K562 (cell line): Measurements from ENCODE around the gene MAP2K7. TPM values are rescaled to one million over a fixed set of nuclear protein-coding genes. Genes with fewer than 3 reads are reported as not detected.

Experiments used
- ATAC-seq: fragments of 200-7000 bp; cut with Tn5 transposase; 3 replicates; pipeline ENCODE4 v1.9.1; 2020; ENCODE audit warnings: moderate library complexity
- BruUV-seq: library from RNA; stranded (reverse); fragments of 400-500 nt; replicated peaks from 2 replicates; lab custom pipeline; 2021; lab: Mats Ljungman, UMichigan
- CTCF ChIA-PET: fragments of 300-600 bp; formaldehyde crosslinking; extraction: SDS; loops from one replicate; lab custom pipeline; 2021; ENCODE audit warnings: low intra/inter-chr PET ratio; lab: Yijun Ruan, JAX
- POLR2A ChIA-PET: fragments of 300-600, 350-650 bp; sonication (Branson Sonifier 250); formaldehyde crosslinking; extraction: SDS; loops from one replicate; lab custom pipeline; 2021; ENCODE audit warnings: antibody characterized with exemption, inconsistent platforms; lab: Yijun Ruan, JAX
- DNase-seq, 4 experiments: peaks; one replicate each; pipeline versions ENCODE4 v3.0.0 to v3.0.0-alpha.2; 2011 to 2018; ENCODE audit warnings: low spot score in 3 of 4, mixed read lengths in 3 of 4; ENCODE audit errors: extremely low read depth in 1 of 4
- FAIRE-seq: peaks from 2 replicates; lab custom pipeline; 2011; peaks lifted over from hg19 to GRCh38; lab: Jason Lieb, UNC
- H2AFZ ChIP-seq: 2 replicates; pipeline ENCODE4 v1.6.0; 2011; ENCODE audit warnings: low read depth, low read length, control low read depth, inconsistent platforms
- H3K27ac ChIP-seq: fragments of 200-600 bp; 3 replicates; pipeline ENCODE4 v1.8.0; 2011; ENCODE audit warnings: low read depth, mild to moderate bottlenecking, control low read depth, inconsistent platforms, low read length, moderate library complexity, mixed read lengths; ENCODE audit errors: extremely low read depth
- H3K27me3 ChIP-seq, 2 experiments: fragments of 300-600 bp in 1 of 2; 2 replicates in 1 of 2; 3 replicates in 1 of 2; pipeline versions ENCODE4 v1.6.0 to v1.8.0; 2011; ENCODE audit warnings: inconsistent platforms in 2 of 2, low read length in 2 of 2, mild to moderate bottlenecking in 1 of 2, mixed read lengths in 1 of 2, moderate library complexity in 1 of 2; ENCODE audit not compliant: control insufficient read depth in 2 of 2, insufficient read depth in 2 of 2
- H3K36me3 ChIP-seq: fragments of 300-600 bp; 3 replicates; pipeline ENCODE4 v1.8.0; 2011; ENCODE audit warnings: mild to moderate bottlenecking, low read length, inconsistent platforms; ENCODE audit not compliant: control insufficient read depth, insufficient read depth
- H3K4me1 ChIP-seq, 2 experiments: fragments of 200-600 bp in 1 of 2; replicated peaks in 1 of 2; 2 replicates in 1 of 2; 3 replicates in 1 of 2; pipeline versions ENCODE4 v1.5.1 to v1.8.0; 2011; ENCODE audit warnings: inconsistent platforms in 2 of 2, low read length in 2 of 2, mild to moderate bottlenecking in 1 of 2, mixed read lengths in 1 of 2, moderate library complexity in 1 of 2; ENCODE audit not compliant: control insufficient read depth in 2 of 2, insufficient read depth in 2 of 2
- H3K4me2 ChIP-seq: 2 replicates; pipeline ENCODE4 v1.6.1; 2011; ENCODE audit warnings: low read length, control low read depth, inconsistent platforms, mixed read lengths; ENCODE audit not compliant: insufficient read depth
- H3K4me3 ChIP-seq: fragments of 200-600 bp; sonication (generic), shearing (Covaris generic); 2 replicates; pipeline ENCODE4 v1.5.1; 2016; ENCODE audit warnings: control low read depth, inconsistent platforms
- H3K79me2 ChIP-seq: fragments of 200-600 bp; 3 replicates; pipeline ENCODE4 v1.8.0; 2011; ENCODE audit warnings: low read length, inconsistent platforms; ENCODE audit not compliant: control insufficient read depth, insufficient read depth
- H3K9ac ChIP-seq, 2 experiments: 2 replicates each; pipeline versions ENCODE4 v1.6.0 to v1.6.1; 2011; ENCODE audit warnings: low read depth in 2 of 2, low read length in 2 of 2, control low read depth in 1 of 2, inconsistent platforms in 1 of 2, mild to moderate bottlenecking in 1 of 2, mixed read lengths in 1 of 2; ENCODE audit not compliant: insufficient read depth in 1 of 2
- H3K9me1 ChIP-seq: one replicate; pipeline ENCODE4 v1.6.0; 2011; ENCODE audit warnings: inconsistent platforms, mild to moderate bottlenecking, low read length, moderate library complexity; ENCODE audit not compliant: control insufficient read depth, insufficient read depth
- H3K9me3 ChIP-seq: replicated peaks from 2 replicates; pipeline ENCODE4 v1.5.1; 2011; ENCODE audit warnings: low read depth, low read length, inconsistent platforms; ENCODE audit not compliant: control insufficient read depth, insufficient read depth
- H4K20me1 ChIP-seq: replicated peaks from 2 replicates; pipeline ENCODE4 v1.6.1; 2011; ENCODE audit warnings: low read length, inconsistent platforms, mixed read lengths; ENCODE audit not compliant: control insufficient read depth, insufficient read depth
- ATF7 ChIP-seq: fragments of 450-650 bp; IDR thresholded peaks from 2 replicates; pipeline ENCODE4 v1.7.1; 2014; ENCODE audit warnings: mild to moderate bottlenecking, moderate library complexity
- FOXK2 ChIP-seq, 2 experiments: fragments of 450-650 bp; IDR thresholded peaks in 1 of 2; conservative IDR thresholded peaks in 1 of 2; 2 replicates each; pipeline ENCODE4 v1.6.1; 2016; ENCODE audit warnings: low read depth in 2 of 2, mild to moderate bottlenecking in 1 of 2
- HOXB6 ChIP-seq: fragments of 250-450 bp; sonication (Bioruptor Pico); IDR thresholded peaks from 2 replicates; pipeline ENCODE4 v1.5.1; 2022; ENCODE audit warnings: mild to moderate bottlenecking, borderline replicate concordance
- MYBL2 ChIP-seq, 2 experiments: fragments of 450-650 bp in 1 of 2; sonication (generic) in 1 of 2; formaldehyde crosslinking in 1 of 2; IDR thresholded peaks; 2 replicates each; pipeline versions ENCODE4 v1.6.1 to v1.8.1; 2017 to 2022; ENCODE audit warnings: borderline replicate concordance in 1 of 2, inconsistent platforms in 1 of 2, low read depth in 1 of 2, mild to moderate bottlenecking in 1 of 2, missing genetic modification reagents in 1 of 2, moderate library complexity in 1 of 2
- NR4A1 ChIP-seq, 2 experiments: fragments of 250-450 bp in 1 of 2; fragments of 450-650 bp in 1 of 2; sonication (Bioruptor Pico) in 1 of 2; IDR thresholded peaks; 2 replicates each; pipeline versions ENCODE4 v1.4.0 to v1.6.1; 2016 to 2020; ENCODE audit warnings: mild to moderate bottlenecking in 2 of 2, missing compliant biosample characterization in 1 of 2, missing genetic modification characterization in 1 of 2, moderate library complexity in 1 of 2
- RBM17 ChIP-seq: fragments of 200-400 bp; formaldehyde crosslinking; IDR thresholded peaks from 2 replicates; pipeline ENCODE4 v1.6.1; 2017; ENCODE audit warnings: low read depth, mild to moderate bottlenecking, low read length, borderline replicate concordance
- RBM39 ChIP-seq: fragments of 200-400 bp; formaldehyde crosslinking; optimal IDR thresholded peaks from 2 replicates; pipeline ENCODE3; 2018; ENCODE audit warnings: low read depth, low read length
- SREBF1 ChIP-seq: fragments of 150-350 bp; IDR thresholded peaks from 2 replicates; pipeline ENCODE4 v1.6.1; 2014; ENCODE audit warnings: antibody characterized with exemption, low read depth, low read length, borderline replicate concordance
- TAF1 ChIP-seq: IDR thresholded peaks from 2 replicates; pipeline ENCODE4 v1.6.1; 2011; ENCODE audit warnings: mild to moderate bottlenecking, low read length, moderate library complexity; ENCODE audit not compliant: insufficient read depth, control insufficient read depth, severe bottlenecking; ENCODE audit errors: extremely low read depth
- USF1 ChIP-seq: sonication (generic); formaldehyde crosslinking; IDR thresholded peaks from 2 replicates; pipeline ENCODE4 v1.9.0; 2022; ENCODE audit warnings: mild to moderate bottlenecking, missing genetic modification reagents
- ZFP36 ChIP-seq: fragments of 150-350 bp; IDR thresholded peaks from 2 replicates; pipeline ENCODE4 v1.6.1; 2018; ENCODE audit warnings: low read length, low read depth; ENCODE audit not compliant: partially characterized antibody
- ZKSCAN8 ChIP-seq: fragments of 200-800 bp; sonication (Bioruptor generic); IDR thresholded peaks from 2 replicates; pipeline ENCODE4 v1.6.1; 2016; ENCODE audit warnings: missing genetic modification characterization, missing compliant biosample characterization
- ZNF707 ChIP-seq: fragments of 250-450 bp; sonication (Bioruptor Pico); conservative IDR thresholded peaks from 2 replicates; pipeline ENCODE4 v1.8.0; 2022; ENCODE audit warnings: inconsistent platforms, mild to moderate bottlenecking, moderate library complexity
- WGBS: fragments of 100-300 bp; shearing (Covaris generic); methylation state at CpG from one replicate; pipeline ENCODE4 v1.1.6; 2016; ENCODE audit warnings: low coverage, mixed read lengths; ENCODE audit not compliant: insufficient coverage; ENCODE audit errors: missing lambda C conversion rate; 5-methylcytosine and 5-hydroxymethylcytosine counted together
- in situ Hi-C: fragments of 300-500 bp; cut with MboI; formaldehyde crosslinking; loops from 4 replicates; pipeline ENCODE4 v1.15.0; 2018; ENCODE audit warnings: inconsistent platforms, mixed read lengths
- intact Hi-C: fragments of 100-400 bp; cut with micrococcal nuclease; formaldehyde crosslinking; loops from 2 replicates; pipeline ENCODE4 v1.14.2; 2022
- polyA plus RNA-seq, 8 experiments: library from polyadenylated mRNA; depleted of rRNA in 4 of 8; stranded (reverse) in 5 of 8; unstranded in 3 of 8; fragments of >200 nt; fragmentation: Nextera tagmentation in 2 of 8; fragmentation: Illumina TruSeq in 1 of 8; extraction: Ambion mirVana in 2 of 8; extraction: Trizol in 1 of 8; gene quantifications; 2 replicates each; pipeline versions ENCODE4 v1.2.1 to v1.2.3, GENCODE V29; 2011 to 2014; ENCODE audit warnings: inconsistent platforms in 1 of 8, missing spikeins in 1 of 8
- total RNA-seq, 7 experiments: library from RNA; depleted of rRNA in 6 of 7; stranded (reverse); fragments of >200 nt in 6 of 7; fragmentation: Illumina TruSeq in 2 of 7; extraction: Trizol in 2 of 7; gene quantifications; 2 replicates each; pipeline versions ENCODE4 v1.2.1 to v1.2.3, GENCODE V29; 2011 to 2021; ENCODE audit warnings: low replicate concordance in 1 of 7
- TF ChIP-seq, protein P1 (sequence below): sonication (generic); formaldehyde crosslinking; IDR thresholded peaks from 2 replicates; pipeline ENCODE4 v1.8.0; 2022; ENCODE audit warnings: missing genetic modification reagents, mild to moderate bottlenecking, moderate library complexity, borderline replicate concordance
- TF ChIP-seq, protein P2 (sequence below): fragments of 150-350 bp; conservative IDR thresholded peaks from 2 replicates; pipeline ENCODE4 v1.6.1; 2014; ENCODE audit warnings: low read length

The MAP2K7 gene
- total and polyA plus RNA-seq, 9 of the 15 experiments (the other 6 are each of a cell fraction or from before 2014, with no cell fraction given) = 0.51 to 45.8 (median 14.1) TPM

- no TSS peak for BruUV-seq
- H3K4me1 ChIP-seq = peaks cover 13 to 84% of the 10 kb centered on the region in 2 experiments
- no peak for ATAC-seq
- in situ Hi-C loops = loop anchor here (5.0 kb wide), 1 partner anchor 72 kb away; no protein-coding TSS in a partner anchor
- ChIA-PET POLR2A (no interaction called here), CTCF (interaction anchor here (1.4 kb wide), 1 partner anchor 71 kb away, joined by 5 read pairs; no protein-coding TSS in a partner anchor)
- H4K20me1 ChIP-seq = peaks cover 29% of the 10 kb centered on the region; the same call in 1 of the 2 replicates
- FAIRE-seq = no peak
- H3K79me2 ChIP-seq = peaks cover 5% of the 10 kb centered on the region; the same call in 2 of the 3 replicates
- no peak overlapping the region for H2AFZ ChIP-seq
- H3K27ac ChIP-seq = no peak overlapping the region
- no peaks in the 10 kb centered on the region for H3K27me3 ChIP-seq
- no peak overlapping the region for H3K4me2 ChIP-seq
- peaks cover 35% of the 10 kb centered on the region; the same call in 1 of the 3 replicates for H3K36me3 ChIP-seq
- H3K4me3 ChIP-seq = no peak overlapping the region
- 67% methylated on average over 7 of the region's 12 CpGs for WGBS
- no peak for DNase-seq
- H3K9me1 ChIP-seq = no peaks in the 10 kb centered on the region
- H3K9me3 ChIP-seq = no peaks in the 10 kb centered on the region
- peak overlapping the region in 1 of 2 experiments; percentile 86; a peak in 1 of 4 replicates for H3K9ac ChIP-seq
- intact Hi-C loops = loop anchor here (5.0 kb wide), 1 partner anchor 52 kb away; the partner anchor contains the start of gene PRR36
- TF ChIP-seq RBM39 = no peak
- TF ChIP-seq ZFP36 = peak; percentile 16
- TF ChIP-seq, protein P1, sequence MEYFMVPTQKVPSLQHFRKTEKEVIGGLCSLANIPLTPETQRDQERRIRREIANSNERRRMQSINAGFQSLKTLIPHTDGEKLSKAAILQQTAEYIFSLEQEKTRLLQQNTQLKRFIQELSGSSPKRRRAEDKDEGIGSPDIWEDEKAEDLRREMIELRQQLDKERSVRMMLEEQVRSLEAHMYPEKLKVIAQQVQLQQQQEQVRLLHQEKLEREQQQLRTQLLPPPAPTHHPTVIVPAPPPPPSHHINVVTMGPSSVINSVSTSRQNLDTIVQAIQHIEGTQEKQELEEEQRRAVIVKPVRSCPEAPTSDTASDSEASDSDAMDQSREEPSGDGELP (CRISPR knock-in tag) = 0 out of 2 replicates have a peak, but pooled peaks have one; percentile 10
- TF ChIP-seq, protein P2, sequence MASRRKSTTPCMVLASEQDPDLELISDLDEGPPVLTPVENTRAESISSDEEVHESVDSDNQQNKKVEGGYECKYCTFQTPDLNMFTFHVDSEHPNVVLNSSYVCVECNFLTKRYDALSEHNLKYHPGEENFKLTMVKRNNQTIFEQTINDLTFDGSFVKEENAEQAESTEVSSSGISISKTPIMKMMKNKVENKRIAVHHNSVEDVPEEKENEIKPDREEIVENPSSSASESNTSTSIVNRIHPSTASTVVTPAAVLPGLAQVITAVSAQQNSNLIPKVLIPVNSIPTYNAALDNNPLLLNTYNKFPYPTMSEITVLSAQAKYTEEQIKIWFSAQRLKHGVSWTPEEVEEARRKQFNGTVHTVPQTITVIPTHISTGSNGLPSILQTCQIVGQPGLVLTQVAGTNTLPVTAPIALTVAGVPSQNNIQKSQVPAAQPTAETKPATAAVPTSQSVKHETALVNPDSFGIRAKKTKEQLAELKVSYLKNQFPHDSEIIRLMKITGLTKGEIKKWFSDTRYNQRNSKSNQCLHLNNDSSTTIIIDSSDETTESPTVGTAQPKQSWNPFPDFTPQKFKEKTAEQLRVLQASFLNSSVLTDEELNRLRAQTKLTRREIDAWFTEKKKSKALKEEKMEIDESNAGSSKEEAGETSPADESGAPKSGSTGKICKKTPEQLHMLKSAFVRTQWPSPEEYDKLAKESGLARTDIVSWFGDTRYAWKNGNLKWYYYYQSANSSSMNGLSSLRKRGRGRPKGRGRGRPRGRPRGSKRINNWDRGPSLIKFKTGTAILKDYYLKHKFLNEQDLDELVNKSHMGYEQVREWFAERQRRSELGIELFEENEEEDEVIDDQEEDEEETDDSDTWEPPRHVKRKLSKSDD = no peak
- TF ChIP-seq FOXK2 (conservative IDR thresholded peaks at IDR 0.05 in 1 of 2, IDR thresholded peaks at IDR 0.05 in 1 of 2; ENCODE audit: low read depth in 2 of 2) = no peak
- no peak for TF ChIP-seq NR4A1 (CRISPR knock-in tag; IDR thresholded peaks at IDR 0.05)
- TF ChIP-seq NR4A1 (tag; IDR thresholded peaks at IDR 0.05) = no peak
- TF ChIP-seq SREBF1 = no peak
- no peak for TF ChIP-seq MYBL2 (IDR thresholded peaks at IDR 0.05; ENCODE audit: low read depth)
- TF ChIP-seq MYBL2 (CRISPR knock-in tag; IDR thresholded peaks at IDR 0.05; ENCODE audit: borderline replicate concordance) = no peak
- TF ChIP-seq ZKSCAN8 (CRISPR knock-in tag) = peak; percentile 95
- no peak for TF ChIP-seq RBM17
- TF ChIP-seq ATF7 = no peak
- no peak for TF ChIP-seq HOXB6 (CRISPR knock-in tag)
- no peak for TF ChIP-seq TAF1
- no peak for TF ChIP-seq ZNF707 (CRISPR knock-in tag)
- TF ChIP-seq USF1 (CRISPR knock-in tag) = 0 out of 2 replicates have a peak, but pooled peaks have one; percentile 29
These were observed 20.6 kb downstream of the MAP2K7 start for GRCh38 chr19:7924241-7924640.
